ENCODE data around the gene THRA. TPM values are rescaled to one million over a fixed set of nuclear protein-coding genes. Genes with fewer than 3 reads are reported as not detected.
A peak's percentile ranks its signal among the peaks of the same experiment; 100 is the strongest.

Gene THRA
- total and polyA plus RNA-seq, 12 donors, result 29.8 to 102 (median 67.1) TPM

DNA sequence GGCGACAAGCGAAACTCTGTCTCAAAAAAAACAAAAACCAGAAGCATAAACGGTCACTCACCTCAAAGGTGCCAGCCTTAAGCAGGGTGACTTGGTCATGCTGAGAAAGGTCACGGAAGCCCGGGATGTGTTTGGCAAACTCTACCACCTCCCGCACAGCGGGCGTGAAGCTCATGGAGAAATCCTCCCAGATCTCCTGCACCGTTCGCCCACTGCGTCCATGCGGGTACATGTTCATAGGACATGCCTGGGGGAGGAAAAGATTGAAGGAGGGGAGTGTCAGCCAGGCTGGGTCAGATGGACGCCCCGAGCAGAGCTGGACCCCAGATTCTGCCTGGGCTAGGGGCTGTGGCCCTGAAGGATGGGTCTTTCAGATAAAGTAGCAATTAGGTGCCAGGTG, 32.1 kb downstream of the THRA start:
- ATAC-seq, result no peak
- H3K27me3 ChIP-seq, result no peaks in the 10 kb centered on the region
- WGBS, 2 donors, result 74 to 79% methylated on average over 14 of the region's 14 CpGs
- H3K4me1 ChIP-seq, result peaks cover 50 to 91% (median 84%) of the 10 kb centered on the region in 9 donors
- no peak for DNase-seq
- intact Hi-C loops (cut with DNase I), result loop anchor here in 3 of 10 donors (5.0 to 10.0 kb wide), 3 partner anchors 33 to 190 kb away; partner anchors contain the start of genes THRA (in 2 of the 3) and CDC6 (in 1 of the 3)
- H3K27ac ChIP-seq, result peak overlapping the region; percentile 84 to 99 (median 95)
- H3K9me3 ChIP-seq, result no peaks in the 10 kb centered on the region
- peaks cover 0 to 83% (median 54%) of the 10 kb centered on the region in 9 donors for H3K36me3 ChIP-seq
- TF ChIP-seq, protein P1, sequence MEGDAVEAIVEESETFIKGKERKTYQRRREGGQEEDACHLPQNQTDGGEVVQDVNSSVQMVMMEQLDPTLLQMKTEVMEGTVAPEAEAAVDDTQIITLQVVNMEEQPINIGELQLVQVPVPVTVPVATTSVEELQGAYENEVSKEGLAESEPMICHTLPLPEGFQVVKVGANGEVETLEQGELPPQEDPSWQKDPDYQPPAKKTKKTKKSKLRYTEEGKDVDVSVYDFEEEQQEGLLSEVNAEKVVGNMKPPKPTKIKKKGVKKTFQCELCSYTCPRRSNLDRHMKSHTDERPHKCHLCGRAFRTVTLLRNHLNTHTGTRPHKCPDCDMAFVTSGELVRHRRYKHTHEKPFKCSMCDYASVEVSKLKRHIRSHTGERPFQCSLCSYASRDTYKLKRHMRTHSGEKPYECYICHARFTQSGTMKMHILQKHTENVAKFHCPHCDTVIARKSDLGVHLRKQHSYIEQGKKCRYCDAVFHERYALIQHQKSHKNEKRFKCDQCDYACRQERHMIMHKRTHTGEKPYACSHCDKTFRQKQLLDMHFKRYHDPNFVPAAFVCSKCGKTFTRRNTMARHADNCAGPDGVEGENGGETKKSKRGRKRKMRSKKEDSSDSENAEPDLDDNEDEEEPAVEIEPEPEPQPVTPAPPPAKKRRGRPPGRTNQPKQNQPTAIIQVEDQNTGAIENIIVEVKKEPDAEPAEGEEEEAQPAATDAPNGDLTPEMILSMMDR (IDR thresholded peaks at IDR 0.05), result no peak
- peak overlapping the region in 2 of 10 donors; percentile 2 to 100 for H3K4me3 ChIP-seq

DNA sequence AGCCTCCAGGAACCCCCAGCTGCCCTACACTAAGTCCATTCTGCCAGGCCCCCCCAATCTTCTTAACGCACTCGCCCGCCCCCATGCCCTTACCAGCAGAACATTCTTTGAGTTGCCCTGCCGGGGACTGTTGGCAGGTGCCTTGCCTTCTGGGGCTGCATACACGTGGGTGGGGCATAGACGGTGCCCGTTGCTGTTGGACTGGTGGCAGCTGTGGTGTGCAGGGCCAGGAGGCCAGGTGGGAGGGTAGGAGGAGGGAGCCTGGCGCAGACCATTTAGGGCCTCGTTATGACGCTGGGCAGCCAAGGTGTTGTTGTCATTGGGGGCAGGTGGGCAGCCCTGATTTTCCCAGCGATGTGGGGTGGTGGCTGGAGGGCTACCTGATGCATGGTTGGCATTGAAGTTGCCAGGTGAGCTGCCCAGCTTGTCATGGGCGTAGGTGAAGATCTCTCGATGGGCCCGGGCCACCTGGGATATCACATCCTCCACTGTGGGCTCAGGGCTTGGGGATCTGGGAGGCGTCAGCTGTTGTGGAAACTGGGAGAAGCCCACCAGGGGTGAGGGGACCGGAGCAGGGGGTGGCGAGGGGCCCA, 32.7 kb downstream of the THRA start:
- TF ChIP-seq, protein P1 (IDR thresholded peaks at IDR 0.05), result no peak
- WGBS, 2 donors, result 59 to 63% methylated on average over 17 of the region's 17 CpGs
- peaks cover 50 to 89% (median 79%) of the 10 kb centered on the region in 9 donors for H3K4me1 ChIP-seq
- H3K36me3 ChIP-seq, result peaks cover 0 to 77% (median 54%) of the 10 kb centered on the region in 9 donors
- DNase-seq, result no peak
- no peak for ATAC-seq
- no peaks in the 10 kb centered on the region for H3K27me3 ChIP-seq
- intact Hi-C loops (cut with DNase I), result loop anchor here in 3 of 10 donors (5.0 to 10.0 kb wide), 2 partner anchors 33 to 189 kb away; partner anchors contain the start of genes THRA (in 2 of the 3) and CDC6 (in 1 of the 3)
- no peaks in the 10 kb centered on the region for H3K9me3 ChIP-seq
- H3K4me3 ChIP-seq, result peak overlapping the region in 5 of 10 donors; percentile 76 to 100 (median 89)
- H3K27ac ChIP-seq, result peak overlapping the region; percentile 84 to 99 (median 95)

DNA sequence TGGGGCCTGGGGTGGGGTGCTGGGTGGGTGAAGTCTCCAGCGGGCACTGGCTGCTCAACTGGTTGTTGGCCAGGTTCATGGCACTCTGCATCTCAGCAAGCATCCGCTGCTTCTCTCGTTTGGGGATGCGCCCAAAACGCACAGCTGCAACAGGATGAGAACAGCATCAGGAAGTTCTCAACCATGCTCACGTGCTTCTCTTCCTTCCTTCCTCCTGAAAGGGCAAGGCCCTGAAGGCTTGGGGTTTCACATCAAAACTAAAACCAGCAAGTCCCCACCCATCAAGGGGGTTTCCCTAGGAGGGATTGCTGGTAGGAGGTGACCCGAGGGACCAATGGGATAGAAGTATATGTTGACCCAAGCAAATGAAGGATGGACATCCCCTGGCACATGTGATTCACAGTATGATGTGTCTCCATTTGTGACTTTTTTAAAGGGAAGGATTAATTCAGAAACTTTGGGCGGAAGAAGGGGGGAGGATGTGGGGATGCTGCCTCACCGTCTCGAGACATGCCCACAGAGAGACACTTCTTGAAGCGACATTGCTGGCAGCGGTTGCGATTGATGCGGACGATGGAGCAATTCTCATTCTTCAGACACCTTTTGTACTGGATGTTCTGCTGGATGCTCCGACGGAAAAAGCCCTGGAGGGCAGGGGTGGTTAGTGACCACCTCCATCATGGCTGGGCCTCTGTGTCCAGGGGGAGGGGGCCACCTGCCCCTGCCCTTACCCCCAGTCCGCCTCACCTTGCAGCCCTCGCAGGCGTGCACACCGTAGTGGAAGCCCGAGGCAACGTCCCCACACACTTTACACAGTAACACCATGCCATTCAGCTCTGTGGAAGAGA, 33.4 kb downstream of the THRA start:
- Histone ChIP-seq H3K4me3 (peak overlapping the region in 6 of 10 donors; percentile 76 to 100 (median 88)), H3K4me1 (peaks cover 47 to 90% (median 79%) of the 10 kb centered on the region in 9 donors), H3K36me3 (peaks cover 0 to 74% (median 54%) of the 10 kb centered on the region in 9 donors), H3K27me3 (no peaks in the 10 kb centered on the region), H3K27ac (peak overlapping the region; percentile 84 to 99 (median 95)), H3K9me3 (no peaks in the 10 kb centered on the region)
- ATAC-seq (no peak), DNase-seq (peak in 1 of 2 donors; percentile 70)
- TF ChIP-seq, protein P1 (IDR thresholded peaks at IDR 0.05), result no peak
- intact Hi-C loops (cut with DNase I), result loop anchor here in 3 of 10 donors (5.0 to 10.0 kb wide), 2 partner anchors 34 to 189 kb away; partner anchors contain the start of genes THRA (in 2 of the 3) and CDC6 (in 1 of the 3)
- 48 to 58% methylated on average over 23 of the region's 23 CpGs for WGBS, 2 donors

DNA sequence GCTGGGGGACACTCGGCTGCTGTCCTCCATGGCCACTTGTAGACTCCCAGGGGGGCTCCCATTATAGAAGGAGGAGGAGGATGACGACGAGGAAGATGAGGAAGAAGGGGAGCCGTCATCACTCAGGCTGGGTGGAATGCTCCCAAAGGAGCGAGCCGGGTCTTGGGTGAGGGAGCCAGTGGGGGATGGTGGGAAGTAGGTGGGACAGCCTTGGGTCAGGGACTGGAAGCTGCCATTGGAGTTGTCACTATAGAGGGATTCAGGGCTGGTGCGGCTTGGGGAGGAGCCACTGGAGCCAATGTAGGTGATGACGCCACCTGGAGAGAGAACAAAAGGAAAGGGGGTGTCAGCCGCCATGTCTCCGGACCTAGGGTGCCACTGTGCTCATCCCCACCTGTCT, 34.3 kb downstream of the THRA start:
- DNase-seq, result no peak
- no peaks in the 10 kb centered on the region for H3K27me3 ChIP-seq
- intact Hi-C loops (cut with DNase I), result loop anchor here in 3 of 10 donors (5.0 to 10.0 kb wide), 2 partner anchors 35 to 188 kb away; partner anchors contain the start of genes THRA (in 2 of the 3) and CDC6 (in 1 of the 3)
- peaks cover 0 to 66% (median 54%) of the 10 kb centered on the region in 9 donors for H3K36me3 ChIP-seq
- no peaks in the 10 kb centered on the region for H3K9me3 ChIP-seq
- 53 to 67% methylated on average over 10 of the region's 10 CpGs for WGBS, 2 donors
- ATAC-seq, result no peak
- peak overlapping the region; percentile 81 to 99 (median 95) for H3K27ac ChIP-seq
- TF ChIP-seq, protein P1 (IDR thresholded peaks at IDR 0.05), result no peak
- H3K4me1 ChIP-seq, result peaks cover 44 to 91% (median 79%) of the 10 kb centered on the region in 9 donors
- peak overlapping the region in 8 of 10 donors; percentile 70 to 100 (median 84) for H3K4me3 ChIP-seq
